Activated CD4-positive, alpha-beta memory T cell treated with anti-CD3 and anti-CD28 coated beads, Interleukin-2, amount 10 ng/mL, durations not matched to agents 7 days and 5 days (primary cell): Measurements from ENCODE around the gene NAA35. TPM values are rescaled to one million over a fixed set of nuclear protein-coding genes. Genes with fewer than 3 reads are reported as not detected.
"Not testable (repeated sequence)": the region's sequence is repeated elsewhere in the genome, so short reads cannot be mapped to it uniquely, and the experiment has no call there.

Experiments used
- CTCF ChIA-PET: fragments of 350-600 bp; sonication (Branson Sonifier 250); formaldehyde crosslinking; loops from one replicate; lab custom pipeline; 2021; ENCODE audit warnings: antibody characterized with exemption, inconsistent platforms; lab: Charles Lee
- POLR2A ChIA-PET: fragments of 350-600 bp; sonication (Branson Sonifier 250); formaldehyde crosslinking; loops from one replicate; lab custom pipeline; 2021; ENCODE audit warnings: antibody characterized with exemption; lab: Charles Lee
- DNase-seq: peaks from one replicate; pipeline ENCODE4 v3.0.0-alpha.2; 2020
- H3K27ac Mint-ChIP-seq: one replicate; pipeline ENCODE4 v1.8.0; 2021; ENCODE audit warnings: mild to moderate bottlenecking, mixed read lengths
- H3K27me3 Mint-ChIP-seq: one replicate; pipeline ENCODE4 v1.8.0; 2021; ENCODE audit warnings: mixed read lengths
- H3K36me3 Mint-ChIP-seq: one replicate; pipeline ENCODE4 v1.8.0; 2021; ENCODE audit warnings: low read depth, mixed read lengths
- H3K4me1 Mint-ChIP-seq: one replicate; pipeline ENCODE4 v1.8.0; 2021; ENCODE audit warnings: mixed read lengths
- H3K4me3 Mint-ChIP-seq: one replicate; pipeline ENCODE4 v1.8.0; 2021; ENCODE audit warnings: mild to moderate bottlenecking, mixed read lengths
- H3K9me3 Mint-ChIP-seq: one replicate; pipeline ENCODE4 v1.8.0; 2021; ENCODE audit warnings: mixed read lengths
- total RNA-seq, 2 experiments: library from RNA; stranded (reverse); gene quantifications; one replicate each; pipeline ENCODE4 v1.2.3, GENCODE V29; 2021

The NAA35 gene
- total RNA-seq, 2 experiments from 2014 or later = 22.0 to 23.3 TPM

GRCh38 chr9:86043586-86043985 is 102.6 kb downstream of the NAA35 start:
- no peaks in the 10 kb centered on the region for H3K4me1 Mint-ChIP-seq
- H3K4me3 Mint-ChIP-seq = no peak overlapping the region
- H3K27ac Mint-ChIP-seq = no peak overlapping the region
- H3K9me3 Mint-ChIP-seq = no peaks in the 10 kb centered on the region
- no peak for DNase-seq
- H3K27me3 Mint-ChIP-seq = peaks cover 1% of the 10 kb centered on the region
- POLR2A ChIA-PET = no interaction called here
- H3K36me3 Mint-ChIP-seq = no peaks in the 10 kb centered on the region
- CTCF ChIA-PET = interaction anchor here (1.3 to 1.4 kb wide), 2 partner anchors 8 to 224 kb away, joined by 3 to 6 read pairs; no protein-coding TSS in a partner anchor

GRCh38 chr9:86043999-86044398 is 103.1 kb downstream of the NAA35 start:
- CTCF ChIA-PET = interaction anchor here (0.5 to 1.4 kb wide), 3 partner anchors 9 to 224 kb away, joined by 3 to 6 read pairs (median 3); no protein-coding TSS in a partner anchor
- Mint-ChIP-seq H3K4me1 (no peaks in the 10 kb centered on the region), H3K4me3 (no peak overlapping the region), H3K27ac (no peak overlapping the region), H3K27me3 (peaks cover 1% of the 10 kb centered on the region), H3K36me3 (no peaks in the 10 kb centered on the region), H3K9me3 (no peaks in the 10 kb centered on the region)
- DNase-seq = no peak
- POLR2A ChIA-PET = no interaction called here

DNA sequence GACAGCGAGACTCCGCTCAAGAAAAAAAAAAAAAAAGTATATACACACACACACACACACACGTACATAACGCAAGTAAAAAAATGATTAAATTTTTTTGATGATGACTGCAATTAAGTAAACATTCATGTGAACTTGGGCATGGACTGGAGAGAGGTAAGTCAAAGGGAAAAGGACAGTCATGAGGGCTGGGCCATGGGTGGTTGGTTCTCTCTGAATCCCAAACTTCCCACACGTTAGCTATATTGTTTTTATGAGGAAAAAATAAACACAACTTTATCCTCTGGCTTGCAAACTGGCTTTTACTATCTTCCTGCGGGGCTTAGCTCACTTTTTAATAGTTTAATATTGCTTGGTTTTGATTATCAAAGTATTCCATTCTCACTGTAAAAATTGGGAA is 104.7 kb downstream of the NAA35 start:
- POLR2A ChIA-PET = no interaction called here
- CTCF ChIA-PET = interaction anchor here (1.1 kb wide), 1 partner anchor 146 kb away, joined by 4 read pairs; no protein-coding TSS in a partner anchor
- Mint-ChIP-seq H3K27me3 (peaks cover 9% of the 10 kb centered on the region), H3K9me3 (no peaks in the 10 kb centered on the region), H3K4me3 (no peak overlapping the region), H3K36me3 (no peaks in the 10 kb centered on the region), H3K4me1 (no peaks in the 10 kb centered on the region), H3K27ac (no peak overlapping the region)
- DNase-seq = no peak

- CTCF ChIA-PET = no interaction called here
- DNase-seq = no peak
- H3K27me3 Mint-ChIP-seq = peaks cover 13% of the 10 kb centered on the region
- no peak overlapping the region for H3K27ac Mint-ChIP-seq
- POLR2A ChIA-PET = no interaction called here
- no peaks in the 10 kb centered on the region for H3K36me3 Mint-ChIP-seq
- H3K4me1 Mint-ChIP-seq = no peaks in the 10 kb centered on the region
- H3K4me3 Mint-ChIP-seq = no peak overlapping the region
- H3K9me3 Mint-ChIP-seq = no peaks in the 10 kb centered on the region
Measured at GRCh38 chr9:86046071-86046636, 105.2 kb downstream of the NAA35 start.

DNA sequence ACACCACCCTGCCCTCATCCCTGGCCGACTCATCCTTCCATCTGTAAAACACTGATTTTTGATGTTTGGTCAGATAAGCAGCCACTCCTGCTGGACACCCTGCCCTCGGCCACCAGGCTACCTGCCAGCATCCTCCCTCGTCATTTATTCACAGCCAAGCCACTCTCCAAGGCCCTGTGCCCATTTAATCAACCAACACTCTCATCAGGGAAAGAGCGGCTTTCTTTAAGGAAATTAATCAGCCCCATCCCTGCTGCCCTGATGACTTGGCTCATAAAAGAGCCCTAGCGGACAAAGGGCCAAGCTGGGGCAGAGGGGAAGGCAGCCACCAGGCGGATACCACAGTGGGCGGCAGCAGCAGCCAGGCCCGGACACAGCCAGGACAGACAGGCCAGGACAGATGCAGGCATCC is 106.0 kb downstream of the NAA35 start:
- Mint-ChIP-seq H3K27ac (no peak overlapping the region), H3K27me3 (peaks cover 13% of the 10 kb centered on the region), H3K4me3 (no peak overlapping the region), H3K36me3 (no peaks in the 10 kb centered on the region), H3K4me1 (no peaks in the 10 kb centered on the region), H3K9me3 (no peaks in the 10 kb centered on the region)
- DNase-seq = no peak
- POLR2A ChIA-PET = no interaction called here
- CTCF ChIA-PET = no interaction called here

DNA sequence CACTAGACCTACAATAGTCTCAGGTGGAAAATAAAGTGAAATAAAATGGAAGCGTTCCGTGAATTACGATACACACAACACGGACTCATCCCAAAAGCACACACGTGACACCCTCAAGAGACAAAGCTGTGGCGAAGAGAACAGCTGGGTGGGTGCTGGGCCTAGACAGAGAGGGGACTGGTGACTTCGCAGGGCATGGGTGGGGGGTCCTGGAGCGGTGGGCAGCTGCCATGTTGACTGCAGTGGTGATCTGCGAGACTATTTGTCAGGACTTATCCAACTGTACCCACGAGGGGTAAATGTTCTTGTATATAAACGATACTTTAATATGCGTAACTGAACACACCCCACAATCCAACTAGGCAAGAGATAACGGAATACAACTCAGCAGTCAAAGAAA is 106.4 kb downstream of the NAA35 start:
- Mint-ChIP-seq H3K4me3 (no peak overlapping the region), H3K27ac (no peak overlapping the region), H3K36me3 (peaks cover 3% of the 10 kb centered on the region), H3K4me1 (no peaks in the 10 kb centered on the region), H3K27me3 (peaks cover 13% of the 10 kb centered on the region), H3K9me3 (no peaks in the 10 kb centered on the region)
- ChIA-PET CTCF (no interaction called here), POLR2A (no interaction called here)
- no peak for DNase-seq

DNA sequence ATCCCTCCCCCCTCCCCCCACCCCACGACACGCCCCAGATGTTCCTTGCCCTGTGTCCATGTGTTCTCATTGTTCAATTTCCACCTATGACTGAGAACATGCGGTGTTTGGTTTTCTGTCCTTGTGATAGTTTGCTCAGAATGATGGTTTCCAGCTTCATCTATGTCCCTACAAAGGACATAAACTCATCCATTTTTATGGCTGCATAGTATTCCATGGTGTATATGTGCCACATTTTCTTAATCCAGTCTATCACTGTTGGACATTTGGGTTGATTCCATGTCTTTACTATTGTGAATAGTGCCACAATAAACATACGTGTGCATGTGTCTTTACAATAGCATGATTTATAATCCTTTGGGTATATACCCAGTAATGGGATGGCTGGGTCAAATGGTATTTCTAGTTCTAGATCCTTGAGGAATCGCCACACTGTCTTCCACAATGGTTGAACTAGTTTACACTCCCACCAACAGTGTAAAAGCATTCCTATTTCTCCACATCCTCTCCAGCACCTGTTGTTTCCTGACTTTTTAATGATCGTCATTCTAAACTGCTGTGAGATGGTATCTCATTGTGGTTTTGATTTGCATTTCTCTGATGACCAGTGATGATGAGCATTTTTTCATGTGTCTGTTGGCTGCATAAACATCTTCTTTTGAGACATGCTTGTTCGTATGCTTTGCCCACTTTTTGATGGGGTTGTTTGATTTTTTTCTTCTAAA is 107.2 kb downstream of the NAA35 start:
- H3K9me3 Mint-ChIP-seq, H3K36me3 Mint-ChIP-seq, H3K4me3 Mint-ChIP-seq, H3K27ac Mint-ChIP-seq, DNase-seq, POLR2A ChIA-PET, H3K4me1 Mint-ChIP-seq, CTCF ChIA-PET: not testable (repeated sequence)
- H3K27me3 Mint-ChIP-seq = peaks cover 13% of the 10 kb centered on the region

- H3K4me1 Mint-ChIP-seq = no peaks in the 10 kb centered on the region
- H3K4me3 Mint-ChIP-seq = no peak overlapping the region
- ChIA-PET POLR2A (no interaction called here), CTCF (no interaction called here)
- no peak overlapping the region for H3K27ac Mint-ChIP-seq
- no peak for DNase-seq
- H3K36me3 Mint-ChIP-seq = peaks cover 3% of the 10 kb centered on the region
- H3K27me3 Mint-ChIP-seq = peaks cover 13% of the 10 kb centered on the region
- no peaks in the 10 kb centered on the region for H3K9me3 Mint-ChIP-seq
Measured at GRCh38 chr9:86052556-86053468, 111.9 kb downstream of the NAA35 start.

- Mint-ChIP-seq H3K9me3 (no peaks in the 10 kb centered on the region), H3K4me3 (no peak overlapping the region), H3K4me1 (no peaks in the 10 kb centered on the region), H3K27me3 (peaks cover 14% of the 10 kb centered on the region), H3K27ac (no peak overlapping the region), H3K36me3 (peaks cover 3% of the 10 kb centered on the region)
- CTCF ChIA-PET = no interaction called here
- POLR2A ChIA-PET = no interaction called here
- DNase-seq = no peak
Measured at GRCh38 chr9:86054695-86055094, 113.7 kb downstream of the NAA35 start.

DNA sequence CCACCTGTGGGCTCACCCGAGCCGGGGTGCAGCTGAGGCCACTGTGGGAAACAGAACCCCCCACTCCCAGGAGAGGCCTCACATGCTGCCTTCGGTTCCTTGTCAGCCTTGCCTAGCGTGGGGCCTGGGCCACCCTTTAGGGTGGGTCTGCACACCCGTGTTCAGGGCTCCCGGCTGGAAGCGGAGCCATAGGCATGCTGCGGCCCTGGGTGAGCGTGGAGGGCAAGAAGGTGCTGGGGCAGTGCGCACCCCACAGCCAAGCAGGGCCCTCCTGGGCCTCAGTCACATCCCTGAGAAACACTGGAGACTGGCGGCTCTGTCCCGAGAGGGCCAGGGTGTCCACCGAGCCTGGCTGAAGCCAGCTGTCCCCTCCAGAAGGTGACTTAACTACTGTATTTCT is 116.5 kb downstream of the NAA35 start:
- ChIA-PET CTCF (no interaction called here), POLR2A (no interaction called here)
- Mint-ChIP-seq H3K4me3 (no peak overlapping the region), H3K9me3 (no peaks in the 10 kb centered on the region), H3K4me1 (no peaks in the 10 kb centered on the region), H3K27me3 (peaks cover 11% of the 10 kb centered on the region), H3K36me3 (no peaks in the 10 kb centered on the region), H3K27ac (no peak overlapping the region)
- DNase-seq = no peak

GRCh38 chr9:86061972-86062739 is 121.2 kb downstream of the NAA35 start:
- Mint-ChIP-seq H3K27me3 (peaks cover 11% of the 10 kb centered on the region), H3K9me3 (no peaks in the 10 kb centered on the region)

GRCh38 chr9:86062845-86063693 is 122.1 kb downstream of the NAA35 start:
- POLR2A ChIA-PET = no interaction called here
- Mint-ChIP-seq H3K4me1 (no peaks in the 10 kb centered on the region), H3K4me3 (no peak overlapping the region), H3K27ac (no peak overlapping the region), H3K36me3 (no peaks in the 10 kb centered on the region), H3K27me3 (peaks cover 11% of the 10 kb centered on the region), H3K9me3 (no peaks in the 10 kb centered on the region)
- CTCF ChIA-PET = no interaction called here
- no peak for DNase-seq

More at GRCh38 chr9:86061972-86062739, 121.2 kb downstream of the NAA35 start:
- ChIA-PET CTCF (no interaction called here), POLR2A (no interaction called here)
- DNase-seq = no peak
- no peak overlapping the region for H3K27ac Mint-ChIP-seq
- no peaks in the 10 kb centered on the region for H3K4me1 Mint-ChIP-seq
- no peak overlapping the region for H3K4me3 Mint-ChIP-seq
- no peaks in the 10 kb centered on the region for H3K36me3 Mint-ChIP-seq
